Measurements from ENCODE around the gene PEX11G.

PEX11G gene

GRCh38 chr19:7528192-7528519, 39.3 kb upstream of the PEX11G start:
- CTCF ChIA-PET, result no interaction called here
- DNase-seq (ENCODE audit: extremely low spot score), result no peak
- no peak for TF ChIP-seq LEF1 (IDR thresholded peaks at IDR 0.05; ENCODE audit: borderline replicate concordance)
- TF ChIP-seq CTBP1 (IDR thresholded peaks at IDR 0.05; ENCODE audit: borderline replicate concordance), result no peak
- no peak for TF ChIP-seq PKNOX1 (IDR thresholded peaks at IDR 0.05)
- TF ChIP-seq L3MBTL2 (conservative IDR thresholded peaks at IDR 0.05), result no peak
- TF ChIP-seq TARDBP (IDR thresholded peaks at IDR 0.05), result no peak
- no peak for TF ChIP-seq FOXK2 (IDR thresholded peaks at IDR 0.05)
- no peak for TF ChIP-seq FOXM1 (IDR thresholded peaks at IDR 0.05; ENCODE audit: borderline replicate concordance)
- TF ChIP-seq ZNF384 (IDR thresholded peaks at IDR 0.05), result no peak
- no peak for TF ChIP-seq SUZ12 (IDR thresholded peaks at IDR 0.05)
- no peak for TF ChIP-seq NFRKB (IDR thresholded peaks at IDR 0.05)
- no peak for TF ChIP-seq FOXA1 (IDR thresholded peaks at IDR 0.05)
- no peak for TF ChIP-seq HDGF (IDR thresholded peaks at IDR 0.05; ENCODE audit: borderline replicate concordance)
- TF ChIP-seq SP1 (IDR thresholded peaks at IDR 0.05), result no peak
- TF ChIP-seq ARNT (IDR thresholded peaks at IDR 0.05), result no peak
- TF ChIP-seq ELF4 (IDR thresholded peaks at IDR 0.05), result no peak
- no peak for TF ChIP-seq BHLHE40 (IDR thresholded peaks at IDR 0.05; ENCODE audit: borderline replicate concordance)
- POLR2A ChIA-PET, result no interaction called here

GRCh38 chr19:7527516-7528191, 38.8 kb upstream of the PEX11G start:
- CTCF ChIA-PET, result no interaction called here
- POLR2A ChIA-PET, result interaction anchor here (1.4 kb wide), 1 partner anchor 12 kb away, joined by 4 read pairs; the partner anchor contains the start of gene ZNF358
- DNase-seq (ENCODE audit: extremely low spot score), result no peak
- TF ChIP-seq ZNF384 (IDR thresholded peaks at IDR 0.05), result no peak

- no peak for TF ChIP-seq FOXK2 (IDR thresholded peaks at IDR 0.05)
- no peak for TF ChIP-seq BHLHE40 (IDR thresholded peaks at IDR 0.05; ENCODE audit: borderline replicate concordance)
- TF ChIP-seq L3MBTL2 (conservative IDR thresholded peaks at IDR 0.05), result no peak
- TF ChIP-seq HDGF (IDR thresholded peaks at IDR 0.05; ENCODE audit: borderline replicate concordance), result no peak
- no peak for TF ChIP-seq SUZ12 (IDR thresholded peaks at IDR 0.05)
- TF ChIP-seq FOXM1 (IDR thresholded peaks at IDR 0.05; ENCODE audit: borderline replicate concordance), result no peak
- TF ChIP-seq NFRKB (IDR thresholded peaks at IDR 0.05), result no peak
- TF ChIP-seq PKNOX1 (IDR thresholded peaks at IDR 0.05), result no peak
- no peak for TF ChIP-seq ELF4 (IDR thresholded peaks at IDR 0.05)
- TF ChIP-seq ARNT (IDR thresholded peaks at IDR 0.05), result no peak
- TF ChIP-seq SP1 (IDR thresholded peaks at IDR 0.05), result no peak
- no peak for TF ChIP-seq ZNF384 (IDR thresholded peaks at IDR 0.05)
- no peak for TF ChIP-seq TARDBP (IDR thresholded peaks at IDR 0.05)
- no peak for TF ChIP-seq FOXA1 (IDR thresholded peaks at IDR 0.05)
- POLR2A ChIA-PET, result interaction anchor here (1.0 to 1.4 kb wide), 2 partner anchors 11 to 20 kb away, joined by 4 read pairs; partner anchors contain the start of gene ZNF358
- CTCF ChIA-PET, result no interaction called here
- no peak for DNase-seq (ENCODE audit: extremely low spot score)
Observed at GRCh38 chr19:7526059-7526929, 37.5 kb upstream of the PEX11G start.

- ChIA-PET CTCF (interaction anchor here (0.6 kb wide), 1 partner anchor 13 kb away, joined by 3 read pairs; no protein-coding TSS in a partner anchor), POLR2A (interaction anchor here (1.0 kb wide), 1 partner anchor 19 kb away, joined by 4 read pairs; no protein-coding TSS in a partner anchor)
- no peak for DNase-seq (ENCODE audit: extremely low spot score)
- no peak for TF ChIP-seq FOXK2 (IDR thresholded peaks at IDR 0.05)
- TF ChIP-seq ZNF384 (IDR thresholded peaks at IDR 0.05), result no peak
- TF ChIP-seq SP1 (IDR thresholded peaks at IDR 0.05), result no peak
- no peak for TF ChIP-seq LEF1 (IDR thresholded peaks at IDR 0.05; ENCODE audit: borderline replicate concordance)
- no peak for TF ChIP-seq HDGF (IDR thresholded peaks at IDR 0.05; ENCODE audit: borderline replicate concordance)
- no peak for TF ChIP-seq TARDBP (IDR thresholded peaks at IDR 0.05)
- no peak for TF ChIP-seq ELF4 (IDR thresholded peaks at IDR 0.05)
- TF ChIP-seq SUZ12 (IDR thresholded peaks at IDR 0.05), result no peak
- TF ChIP-seq FOXA1 (IDR thresholded peaks at IDR 0.05), result no peak
- no peak for TF ChIP-seq NFRKB (IDR thresholded peaks at IDR 0.05)
Observed at GRCh38 chr19:7524992-7525739, 36.3 kb upstream of the PEX11G start.

GRCh38 chr19:7524523-7524922, 35.7 kb upstream of the PEX11G start:
- TF ChIP-seq NFRKB (IDR thresholded peaks at IDR 0.05), result no peak
- TF ChIP-seq CTBP1 (IDR thresholded peaks at IDR 0.05; ENCODE audit: borderline replicate concordance), result no peak
- TF ChIP-seq PKNOX1 (IDR thresholded peaks at IDR 0.05), result no peak
- no peak for TF ChIP-seq BHLHE40 (IDR thresholded peaks at IDR 0.05; ENCODE audit: borderline replicate concordance)
- TF ChIP-seq HDGF (IDR thresholded peaks at IDR 0.05; ENCODE audit: borderline replicate concordance), result no peak
- TF ChIP-seq FOXM1 (IDR thresholded peaks at IDR 0.05; ENCODE audit: borderline replicate concordance), result no peak
- no peak for TF ChIP-seq ZNF384 (IDR thresholded peaks at IDR 0.05)
- TF ChIP-seq LEF1 (IDR thresholded peaks at IDR 0.05; ENCODE audit: borderline replicate concordance), result no peak
- TF ChIP-seq TARDBP (IDR thresholded peaks at IDR 0.05), result no peak
- TF ChIP-seq SUZ12 (IDR thresholded peaks at IDR 0.05), result no peak
- TF ChIP-seq L3MBTL2 (conservative IDR thresholded peaks at IDR 0.05), result no peak
- TF ChIP-seq ELF4 (IDR thresholded peaks at IDR 0.05), result no peak
- no peak for TF ChIP-seq ARNT (IDR thresholded peaks at IDR 0.05)
- TF ChIP-seq SP1 (IDR thresholded peaks at IDR 0.05), result no peak
- TF ChIP-seq FOXK2 (IDR thresholded peaks at IDR 0.05), result no peak
- DNase-seq (ENCODE audit: extremely low spot score), result no peak
- ChIA-PET POLR2A (no interaction called here), CTCF (no interaction called here)
